HG03025 (cell line): ENCODE data around the gene EFNB2.

Experiments
- ATAC-seq: cut with Tn5 transposase; IDR thresholded peaks from one replicate; pipeline ENCODE4 v1.9.1; 2021; ENCODE audit warnings: mild to moderate bottlenecking, moderate library complexity; ENCODE audit not compliant: unreplicated experiment, low FRiP score

Gene EFNB2

GRCh38 chr13:106505295-106505694 is 30.2 kb downstream of the EFNB2 start:
- ATAC-seq, result no peak

DNA sequence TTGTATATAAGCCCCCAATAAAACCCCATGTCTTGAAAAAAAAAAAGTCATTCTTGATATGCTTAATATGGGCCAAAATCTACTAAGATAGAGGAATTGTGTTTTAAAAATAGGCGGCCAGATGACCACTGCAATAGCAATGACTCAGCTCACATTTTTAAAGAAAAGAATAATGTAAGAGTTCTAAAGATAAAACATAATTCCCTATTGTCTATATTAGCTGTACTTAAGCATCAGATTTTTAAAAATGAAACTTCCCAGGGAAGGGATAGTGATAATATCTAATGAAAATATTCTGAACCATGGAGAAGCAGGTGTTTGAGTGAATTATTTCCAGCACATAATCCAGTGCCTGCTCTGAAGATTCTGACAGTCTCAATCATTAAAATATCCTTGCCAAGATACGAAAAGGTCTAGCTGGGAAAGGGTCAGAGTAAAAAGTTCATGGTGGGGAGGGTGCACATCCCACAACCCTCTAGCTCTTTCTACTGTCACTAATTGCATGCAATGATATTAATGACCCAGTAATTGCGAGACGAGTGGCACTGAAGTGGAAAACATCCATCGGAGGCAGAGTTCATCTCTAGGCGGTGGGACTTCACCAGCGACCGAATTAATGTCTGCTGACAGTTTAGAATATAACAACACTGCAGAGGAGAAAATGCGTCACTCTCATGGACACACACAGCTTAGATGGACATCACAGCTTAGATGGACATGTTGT is 31.6 kb downstream of the EFNB2 start:
- no peak for ATAC-seq

GRCh38 chr13:106503272-106503671 is 32.2 kb downstream of the EFNB2 start:
- no peak for ATAC-seq

DNA sequence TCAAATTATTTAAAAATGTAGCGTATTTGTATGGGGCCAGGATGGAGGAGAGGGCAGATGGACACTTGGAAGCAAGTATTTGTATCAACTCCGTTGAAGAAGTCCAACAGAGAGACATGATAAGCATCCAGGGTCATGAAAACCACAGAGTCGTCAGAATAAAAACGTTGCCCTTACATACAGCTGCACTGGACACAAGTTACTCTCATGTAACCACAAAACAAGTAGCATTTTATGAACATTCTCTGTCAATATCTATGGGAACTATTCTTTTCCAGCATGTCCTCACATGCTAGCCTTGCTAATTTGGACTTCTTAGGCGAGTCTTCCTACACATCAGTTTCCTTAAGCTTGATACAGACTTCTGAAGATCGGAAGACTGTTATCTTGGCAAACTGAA is 35.0 kb downstream of the EFNB2 start:
- no peak for ATAC-seq

- no peak for ATAC-seq
Measured at GRCh38 chr13:106499896-106500295, 35.6 kb downstream of the EFNB2 start.

DNA sequence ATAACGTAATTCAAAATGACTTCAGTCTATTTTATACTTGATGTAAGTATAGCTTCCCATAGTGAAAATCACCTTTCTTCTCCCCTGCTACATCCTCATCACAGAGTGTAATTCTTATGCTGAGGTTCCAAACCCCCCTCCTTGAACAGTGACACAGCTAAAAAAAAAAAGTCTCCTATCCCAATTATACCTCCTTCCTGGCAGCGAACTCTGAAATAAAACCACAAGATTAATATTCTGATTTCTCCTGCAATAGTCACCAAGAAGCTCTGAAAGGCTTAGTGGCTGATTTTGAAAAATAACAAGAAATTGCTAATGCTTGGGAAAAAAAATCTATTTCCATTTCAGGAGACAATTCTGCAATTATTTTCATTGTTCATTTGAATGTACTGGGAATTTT is 36.3 kb downstream of the EFNB2 start:
- no peak for ATAC-seq

- no peak for ATAC-seq
Measured at GRCh38 chr13:106498571-106498970, 36.9 kb downstream of the EFNB2 start.

DNA sequence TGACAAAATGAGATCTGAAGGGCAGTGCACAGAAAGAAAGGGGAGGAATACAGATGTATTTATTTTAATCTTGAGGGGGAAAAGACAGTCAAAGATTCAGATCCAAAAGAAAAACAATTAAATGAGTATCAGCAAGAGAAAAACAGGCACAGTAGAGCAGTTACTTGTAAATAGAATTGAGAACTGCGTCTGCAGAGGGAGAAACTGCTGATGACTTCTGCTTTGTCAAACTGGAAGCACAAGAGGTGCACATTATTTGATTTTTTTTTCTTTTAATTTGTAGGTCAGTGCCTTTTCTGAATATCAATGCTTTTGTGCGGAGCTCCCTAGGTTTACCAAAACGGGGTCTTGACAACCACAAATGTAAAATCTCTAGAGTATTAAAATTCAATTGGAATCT is 37.3 kb downstream of the EFNB2 start:
- ATAC-seq, result no peak

DNA sequence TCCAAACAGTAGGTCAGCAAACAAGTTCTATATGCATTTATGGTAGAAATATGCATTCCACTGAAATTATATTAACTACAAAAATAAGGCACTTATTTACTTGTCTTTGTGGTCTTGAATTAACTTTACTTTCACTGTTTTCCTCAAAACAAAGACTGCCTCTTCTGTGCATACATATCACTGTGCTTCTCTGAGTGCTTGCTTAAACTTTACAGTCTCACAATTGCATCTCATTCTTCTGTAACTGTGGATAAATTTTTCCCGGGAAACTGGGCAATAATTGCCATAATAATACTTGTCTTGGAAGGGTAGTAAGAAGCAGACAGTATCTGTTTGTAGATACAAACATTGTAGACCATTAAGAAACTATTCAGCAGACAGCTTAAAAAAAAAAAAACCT is 38.4 kb downstream of the EFNB2 start:
- no peak for ATAC-seq

- ATAC-seq, result no peak
Measured at GRCh38 chr13:106496072-106496997, 39.1 kb downstream of the EFNB2 start.

DNA sequence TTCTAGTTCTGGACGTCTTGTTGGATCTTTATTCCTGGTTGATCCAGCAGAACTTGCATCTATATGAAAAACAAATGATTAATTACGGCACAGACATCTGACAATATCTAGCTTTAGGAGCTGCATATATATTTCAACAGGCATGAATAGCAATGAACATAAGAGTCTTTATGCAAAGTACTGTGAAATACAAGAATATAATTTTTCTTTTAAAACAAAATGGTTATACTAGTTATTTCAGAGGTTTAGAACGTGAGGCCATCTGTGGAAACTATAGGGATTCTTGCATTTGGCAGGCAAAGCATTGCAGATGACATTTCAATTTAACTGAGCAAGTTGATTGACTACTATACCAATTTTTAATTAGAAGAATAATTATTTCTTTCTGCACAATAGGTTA is 40.5 kb downstream of the EFNB2 start:
- no peak for ATAC-seq

GRCh38 chr13:106494506-106494905 is 41.0 kb downstream of the EFNB2 start:
- ATAC-seq, result no peak

DNA sequence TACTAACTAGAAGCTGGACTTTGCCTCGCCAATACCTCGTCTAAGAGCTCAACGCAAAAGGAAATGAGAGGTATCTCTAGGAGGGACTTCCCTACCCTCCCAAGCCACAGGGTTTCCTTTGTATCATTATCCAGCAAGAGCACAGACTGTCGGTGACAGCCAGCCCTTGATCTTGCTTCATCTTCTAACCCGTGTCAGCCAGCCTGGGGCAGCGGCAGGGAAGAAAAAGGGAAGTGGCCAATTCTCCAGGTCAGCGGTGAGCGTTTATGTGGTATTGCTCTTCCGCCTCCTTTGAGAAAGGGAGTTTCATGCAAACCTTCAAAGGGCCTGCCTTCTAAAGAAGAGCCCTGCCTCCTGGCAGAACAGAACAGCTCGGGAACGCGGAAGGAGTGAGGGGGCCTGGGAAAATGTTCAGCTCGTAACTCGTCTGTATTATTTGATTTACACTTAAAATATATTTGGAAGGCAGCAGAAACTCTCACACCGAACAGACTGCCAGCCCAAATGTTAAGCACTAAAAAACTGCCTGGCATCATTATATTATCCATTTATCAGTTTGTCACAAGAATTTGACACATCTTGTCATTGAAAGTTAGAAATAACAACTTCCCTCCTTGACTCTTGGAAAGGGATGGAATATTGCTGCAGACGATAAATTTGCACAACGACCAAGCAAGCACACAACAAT is 41.8 kb downstream of the EFNB2 start:
- ATAC-seq, result peak; percentile 82

DNA sequence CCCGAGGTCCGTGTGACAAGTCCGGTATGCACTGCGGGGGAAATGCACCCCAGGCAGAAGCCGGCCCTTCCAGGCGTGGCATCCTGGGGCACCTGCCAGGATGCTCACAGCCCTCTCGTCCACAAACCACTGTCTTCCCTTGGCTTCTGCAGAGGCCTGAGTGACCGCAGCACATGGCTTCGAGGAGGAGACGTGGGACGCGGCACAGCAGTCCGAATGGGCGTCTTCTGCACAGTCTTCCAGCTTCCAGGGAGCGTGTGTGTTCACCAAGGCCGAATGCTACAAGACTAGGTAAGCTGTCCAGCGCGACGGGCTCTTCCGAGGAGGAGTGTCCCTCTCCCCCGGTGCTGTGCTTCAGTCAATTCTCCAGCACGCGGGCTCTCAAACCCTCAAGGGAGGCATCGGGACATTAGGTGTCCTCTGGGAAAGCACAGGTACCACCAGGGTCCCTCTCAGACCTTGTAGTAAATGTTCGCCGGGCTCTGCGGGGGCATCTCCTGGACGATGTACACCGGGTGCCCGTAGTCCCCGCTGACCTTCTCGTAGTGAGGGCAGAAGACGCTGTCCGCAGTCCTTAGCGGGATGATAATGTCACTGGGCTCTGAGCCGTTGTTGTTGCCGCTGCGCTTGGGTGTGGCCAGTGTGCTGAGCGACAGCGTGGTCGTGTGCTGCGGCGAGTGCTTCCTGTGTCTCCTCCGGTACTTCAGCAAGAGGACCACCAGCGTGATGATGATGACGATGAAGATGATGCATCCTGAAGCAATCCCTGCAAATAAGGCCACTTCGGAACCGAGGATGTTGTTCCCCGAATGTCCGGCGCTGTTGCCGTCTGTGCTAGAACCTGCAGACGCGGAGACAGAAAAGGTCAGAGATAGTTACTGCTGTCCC is 42.6 kb downstream of the EFNB2 start:
- ATAC-seq, result no peak

DNA sequence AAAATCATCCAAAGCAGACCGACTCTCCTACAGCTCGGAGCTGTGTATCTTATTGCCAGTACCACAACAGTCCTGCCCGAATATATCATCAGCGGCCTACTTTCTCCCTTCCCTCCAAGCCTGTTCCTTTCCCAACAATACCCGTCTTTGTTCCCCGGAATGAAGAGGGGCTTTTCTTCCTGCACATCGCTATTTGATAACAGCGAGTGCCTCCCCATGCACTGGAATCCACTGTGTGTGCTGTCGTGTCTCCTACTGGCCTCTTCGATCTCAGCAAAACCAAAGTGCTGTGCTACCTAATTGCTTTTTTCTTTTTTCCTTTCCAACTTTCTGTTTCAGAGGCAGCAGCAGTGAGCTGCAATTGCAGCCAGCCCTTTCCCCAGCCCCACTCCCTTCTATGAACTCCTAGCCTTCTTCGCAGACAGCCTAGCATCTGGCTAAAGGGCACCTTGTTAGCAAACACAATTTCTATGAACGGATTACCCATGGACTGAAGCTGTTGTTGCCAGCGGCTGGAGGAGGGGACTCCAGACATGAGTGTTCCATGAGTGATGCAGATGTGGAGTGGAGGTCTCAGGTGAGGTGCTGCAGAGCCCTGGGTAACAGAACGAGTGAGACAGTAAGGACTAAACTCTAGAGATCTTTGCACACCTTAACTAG is 43.4 kb downstream of the EFNB2 start:
- ATAC-seq, result no peak

GRCh38 chr13:106491463-106491862 is 44.0 kb downstream of the EFNB2 start:
- no peak for ATAC-seq

DNA sequence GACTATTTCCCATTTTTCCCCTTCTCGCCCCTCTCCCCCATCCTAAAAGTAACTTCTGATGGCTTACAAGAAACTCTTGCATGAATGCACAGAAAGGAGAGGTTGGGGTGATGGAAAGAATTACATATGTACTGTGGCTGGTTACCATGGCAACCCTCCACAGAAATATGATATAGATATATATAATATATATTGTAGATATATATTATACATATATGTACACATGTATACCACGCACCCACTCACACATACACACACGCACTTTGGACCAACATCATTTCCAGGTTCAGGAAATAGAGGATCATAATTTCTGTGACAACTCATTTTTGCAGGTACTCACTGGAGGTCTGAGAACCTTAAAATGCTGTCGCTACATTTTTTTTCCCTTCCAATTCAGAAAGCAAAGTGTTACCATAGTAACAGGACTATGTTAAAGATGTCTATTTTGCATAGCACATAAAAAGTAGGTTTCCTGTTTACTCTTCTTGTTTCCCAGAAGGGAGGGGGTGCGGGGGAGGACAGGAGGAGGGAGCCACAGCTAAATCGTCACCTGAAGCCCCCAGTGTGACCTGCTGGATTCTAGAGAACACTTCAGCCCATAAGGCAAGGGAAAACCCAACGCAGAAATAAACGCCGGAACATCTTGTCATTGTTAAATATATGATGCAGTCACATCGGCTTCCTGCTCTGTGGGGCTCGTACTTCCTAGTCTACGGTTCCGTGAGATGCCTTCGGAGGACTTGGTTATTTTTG is 44.7 kb downstream of the EFNB2 start:
- no peak for ATAC-seq

GRCh38 chr13:106489849-106490568 is 45.5 kb downstream of the EFNB2 start:
- ATAC-seq, result no peak
